MM.1S (cell line): Measurements from ENCODE around the gene MYOG.

Experiments
- CTCF ChIP-seq: fragments of 300-600 bp; sonication (generic); IDR thresholded peaks from 2 replicates; pipeline ENCODE4 v1.5.1; 2016; ENCODE audit warnings: antibody characterized with exemption, low read length, mixed read lengths
- EZH2 ChIP-seq: fragments of 300-600 bp; sonication (generic); optimal IDR thresholded peaks from 2 replicates; pipeline ENCODE3; 2017; ENCODE audit warnings: low read depth, mild to moderate bottlenecking, antibody characterized with exemption, low read length, mixed read lengths
- EZH2phosphoT487 ChIP-seq: fragments of 300-600 bp; sonication (generic); IDR thresholded peaks from 2 replicates; pipeline ENCODE4 v1.6.1; 2018; ENCODE audit warnings: antibody characterized with exemption, low read length

GRCh38 chr1:203104789-203105390 lies 19.1 kb upstream of the MYOG start:
- TF ChIP-seq CTCF (no peak), EZH2 (no peak), EZH2phosphoT487 (no peak)
